HUES48 (cell line): ENCODE results near the gene CCDC40.
A peak's percentile ranks its signal among the peaks of the same experiment; 100 is the strongest.
"Not testable (repeated sequence)": the region's sequence is repeated elsewhere in the genome, so short reads cannot be mapped to it uniquely, and the experiment has no call there.

Experiments used
- H3K27ac ChIP-seq: one replicate; pipeline ENCODE4 v1.7.0; 2013; ENCODE audit warnings: low read depth, low read length, inconsistent platforms
- H3K27me3 ChIP-seq: 2 replicates; pipeline ENCODE4 v1.6.1; 2013; ENCODE audit warnings: mild to moderate bottlenecking, low read length; ENCODE audit not compliant: control insufficient read depth, insufficient read depth
- H3K36me3 ChIP-seq: 2 replicates; pipeline ENCODE4 v1.6.1; 2013; ENCODE audit warnings: low read length; ENCODE audit not compliant: control insufficient read depth, insufficient read depth
- H3K4me1 ChIP-seq: 2 replicates; pipeline ENCODE4 v1.6.1; 2013; ENCODE audit warnings: mild to moderate bottlenecking, low read length; ENCODE audit not compliant: control insufficient read depth, insufficient read depth
- H3K4me3 ChIP-seq: 2 replicates; pipeline ENCODE4 v1.5.1; 2013; ENCODE audit warnings: mild to moderate bottlenecking, low read depth, low read length
- H3K9ac ChIP-seq: 2 replicates; pipeline ENCODE4 v1.6.1; 2013; ENCODE audit warnings: mild to moderate bottlenecking, low read depth, low read length, moderate library complexity
- H3K9me3 ChIP-seq: 2 replicates; pipeline ENCODE4 v1.6.1; 2013; ENCODE audit warnings: low read length; ENCODE audit not compliant: control insufficient read depth, insufficient read depth

The CCDC40 gene

GRCh38 chr17:79992649-79993389 is 43.6 kb upstream of the CCDC40 start:
- Histone ChIP-seq H3K27me3 (no peaks in the 10 kb centered on the region), H3K36me3 (no peaks in the 10 kb centered on the region), H3K9me3 (no peaks in the 10 kb centered on the region), H3K4me1 (peaks cover 39% of the 10 kb centered on the region), H3K27ac (peak overlapping the region; percentile 84), H3K4me3 (no peak overlapping the region), H3K9ac (peak overlapping the region; percentile 50)

GRCh38 chr17:79993390-79994227 is 42.8 kb upstream of the CCDC40 start:
- Histone ChIP-seq H3K9ac (peak overlapping the region; percentile 50), H3K4me1 (peaks cover 32% of the 10 kb centered on the region), H3K9me3 (no peaks in the 10 kb centered on the region), H3K4me3 (no peak overlapping the region), H3K27me3 (no peaks in the 10 kb centered on the region), H3K36me3 (no peaks in the 10 kb centered on the region), H3K27ac (peak overlapping the region; percentile 84)

- not testable (repeated sequence) for H3K9me3 ChIP-seq, H3K4me3 ChIP-seq, H3K36me3 ChIP-seq, H3K27me3 ChIP-seq, H3K9ac ChIP-seq
- peak overlapping the region; percentile 84 for H3K27ac ChIP-seq
- peaks cover 28% of the 10 kb centered on the region for H3K4me1 ChIP-seq
Observed at GRCh38 chr17:79994228-79994569, 42.2 kb upstream of the CCDC40 start.

GRCh38 chr17:79994602-79995001 is 41.8 kb upstream of the CCDC40 start:
- H3K27me3 ChIP-seq = no peaks in the 10 kb centered on the region
- peaks cover 27% of the 10 kb centered on the region for H3K4me1 ChIP-seq
- H3K4me3 ChIP-seq = no peak overlapping the region
- H3K9ac ChIP-seq = no peak overlapping the region
- H3K9me3 ChIP-seq = no peaks in the 10 kb centered on the region
- H3K27ac ChIP-seq = no peak overlapping the region
- H3K36me3 ChIP-seq = no peaks in the 10 kb centered on the region

- H3K9me3 ChIP-seq = no peaks in the 10 kb centered on the region
- no peak overlapping the region for H3K4me3 ChIP-seq
- no peak overlapping the region for H3K27ac ChIP-seq
- no peaks in the 10 kb centered on the region for H3K27me3 ChIP-seq
- peaks cover 27% of the 10 kb centered on the region for H3K4me1 ChIP-seq
- no peak overlapping the region for H3K9ac ChIP-seq
- H3K36me3 ChIP-seq = no peaks in the 10 kb centered on the region
Observed at GRCh38 chr17:79995696-79996095, 40.7 kb upstream of the CCDC40 start.

GRCh38 chr17:79996291-79996690 is 40.2 kb upstream of the CCDC40 start:
- no peaks in the 10 kb centered on the region for H3K36me3 ChIP-seq
- H3K27ac ChIP-seq = no peak overlapping the region
- H3K4me3 ChIP-seq = no peak overlapping the region
- H3K9me3 ChIP-seq = no peaks in the 10 kb centered on the region
- peaks cover 24% of the 10 kb centered on the region for H3K4me1 ChIP-seq
- no peak overlapping the region for H3K9ac ChIP-seq
- no peaks in the 10 kb centered on the region for H3K27me3 ChIP-seq

GRCh38 chr17:79997011-79997660 is 39.3 kb upstream of the CCDC40 start:
- Histone ChIP-seq H3K27me3 (no peaks in the 10 kb centered on the region), H3K4me3 (no peak overlapping the region), H3K36me3 (0 out of 2 replicates have a peak, but pooled peaks cover 4% of the 10 kb centered on the region), H3K27ac (no peak overlapping the region), H3K9ac (no peak overlapping the region), H3K4me1 (peaks cover 20% of the 10 kb centered on the region), H3K9me3 (no peaks in the 10 kb centered on the region)

- Histone ChIP-seq H3K27ac (no peak overlapping the region), H3K9me3 (no peaks in the 10 kb centered on the region), H3K9ac (no peak overlapping the region), H3K36me3 (0 out of 2 replicates have a peak, but pooled peaks cover 10% of the 10 kb centered on the region), H3K4me1 (no peaks in the 10 kb centered on the region), H3K4me3 (no peak overlapping the region), H3K27me3 (no peaks in the 10 kb centered on the region)
Observed at GRCh38 chr17:80000136-80000535, 36.3 kb upstream of the CCDC40 start.

GRCh38 chr17:80000981-80001775 is 35.3 kb upstream of the CCDC40 start:
- Histone ChIP-seq H3K27me3 (no peaks in the 10 kb centered on the region), H3K36me3 (0 out of 2 replicates have a peak, but pooled peaks cover 10% of the 10 kb centered on the region), H3K27ac (no peak overlapping the region), H3K4me3 (no peak overlapping the region), H3K9ac (no peak overlapping the region), H3K4me1 (peaks cover under 1% of the 10 kb centered on the region; the same call in 1 of the 2 replicates), H3K9me3 (no peaks in the 10 kb centered on the region)

GRCh38 chr17:80002070-80002641 is 34.3 kb upstream of the CCDC40 start:
- Histone ChIP-seq H3K4me1 (peaks cover 5% of the 10 kb centered on the region; the same call in 1 of the 2 replicates), H3K27ac (no peak overlapping the region), H3K9ac (no peak overlapping the region), H3K4me3 (no peak overlapping the region), H3K9me3 (no peaks in the 10 kb centered on the region), H3K36me3 (0 out of 2 replicates have a peak, but pooled peaks cover 10% of the 10 kb centered on the region), H3K27me3 (no peaks in the 10 kb centered on the region)
